NCI-H2171 (cell line): ENCODE data around the gene SORBS1.
"Not testable (repeated sequence)": the region's sequence is repeated elsewhere in the genome, so short reads cannot be mapped to it uniquely, and the experiment has no call there.

Experiments used
- DNase-seq: peaks from one replicate; lab custom pipeline; 2025; lab: John Stamatoyannopoulos, UW

SORBS1 gene

DNA sequence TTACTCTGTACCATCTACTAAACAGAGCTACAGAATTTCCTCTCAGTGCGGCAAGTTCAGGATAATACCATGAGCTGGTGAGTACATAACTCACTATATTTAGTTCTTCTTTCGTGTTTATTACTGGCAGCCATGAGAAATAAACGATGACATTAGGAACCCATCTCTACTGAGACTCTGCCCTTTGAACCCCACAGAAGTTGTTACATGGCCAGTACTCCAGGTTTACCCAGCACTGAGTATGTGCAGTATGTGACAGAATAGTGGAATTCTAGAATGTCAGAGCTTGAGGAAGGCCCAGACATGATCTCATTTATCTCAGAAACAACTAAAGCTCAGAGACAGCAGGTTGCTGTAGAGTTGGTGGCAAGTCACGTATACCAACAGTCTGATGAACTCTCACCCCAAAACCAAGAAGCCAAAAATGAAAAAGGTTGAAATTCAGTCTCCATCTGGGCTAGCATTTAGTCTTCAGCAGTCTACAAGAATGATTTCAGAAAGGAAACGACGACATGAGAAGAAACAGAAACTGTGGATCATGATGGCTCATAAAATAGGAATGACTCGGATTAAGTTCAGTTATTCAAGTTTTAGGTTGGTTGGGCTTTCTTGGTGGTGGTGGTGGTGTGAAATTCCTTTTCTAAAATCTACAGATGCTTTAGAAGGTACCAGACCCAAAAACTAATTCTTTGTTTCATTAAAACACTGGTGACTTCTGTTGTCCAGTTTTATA lies 78.5 kb downstream of the SORBS1 start:
- DNase-seq, result no peak

DNA sequence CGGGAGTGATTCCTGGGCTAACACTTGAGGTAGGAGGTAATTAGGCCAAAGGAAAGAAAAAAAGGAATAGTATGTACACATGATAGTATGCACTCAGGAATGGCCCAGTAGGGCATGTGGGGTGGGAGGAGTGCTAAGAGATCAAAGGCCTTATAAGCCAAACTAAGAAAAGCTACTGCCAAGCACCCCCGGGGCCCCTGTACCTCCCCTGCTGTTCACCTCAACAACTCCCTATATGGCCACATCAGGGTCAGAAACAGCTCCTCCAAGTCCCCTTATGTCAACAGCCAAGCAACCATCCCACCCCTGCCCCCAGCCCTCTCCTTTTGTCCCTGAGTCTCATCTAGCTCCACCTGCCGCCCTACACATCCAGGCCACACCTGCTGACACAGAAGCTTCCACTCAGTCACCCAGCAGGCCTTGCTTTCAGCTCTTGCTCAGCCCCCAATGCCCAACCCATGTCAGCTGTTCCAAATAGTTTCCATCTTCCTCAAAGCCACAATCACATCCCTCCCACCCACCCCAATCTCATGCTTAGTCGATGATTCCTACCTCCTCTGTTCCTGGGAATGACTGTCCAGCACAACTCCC lies 80.2 kb downstream of the SORBS1 start:
- no peak for DNase-seq

DNA sequence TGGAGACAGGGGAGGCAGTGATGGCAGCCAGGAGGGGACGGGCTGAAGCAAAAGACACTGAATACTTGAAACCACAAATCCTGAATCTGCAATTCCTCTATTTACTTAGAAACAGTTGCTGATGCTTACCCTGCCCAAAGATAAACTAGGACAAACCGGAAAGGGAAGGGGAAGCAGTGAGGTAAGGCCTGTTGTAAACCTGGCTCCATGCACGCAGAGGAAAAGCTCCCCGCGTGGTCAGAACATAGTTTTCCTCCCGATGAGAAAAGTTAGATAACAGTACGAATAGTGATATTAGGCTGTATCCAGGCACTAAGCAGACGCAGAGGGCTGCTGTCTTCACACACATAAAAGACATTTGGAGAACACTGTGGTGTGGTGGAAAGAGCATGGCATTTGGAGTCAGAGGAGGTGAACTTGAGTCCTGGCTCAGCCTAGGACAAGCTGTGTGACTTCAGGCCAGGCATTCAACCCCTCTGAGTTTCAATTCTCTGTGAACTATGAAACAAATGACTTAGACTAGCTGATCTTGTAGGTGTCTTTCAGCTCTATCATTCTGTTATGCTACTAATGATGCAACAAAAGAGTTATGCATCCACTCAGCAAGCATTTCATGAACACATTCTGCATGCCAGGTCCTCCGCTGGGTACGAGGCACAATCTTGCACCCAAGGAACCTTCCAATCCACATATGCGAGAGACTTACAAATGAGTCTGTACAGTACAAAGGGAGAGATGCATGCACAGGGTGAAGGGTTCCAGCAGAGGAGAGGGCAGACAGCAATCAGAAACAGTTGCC lies 80.9 kb downstream of the SORBS1 start:
- no peak for DNase-seq

DNA sequence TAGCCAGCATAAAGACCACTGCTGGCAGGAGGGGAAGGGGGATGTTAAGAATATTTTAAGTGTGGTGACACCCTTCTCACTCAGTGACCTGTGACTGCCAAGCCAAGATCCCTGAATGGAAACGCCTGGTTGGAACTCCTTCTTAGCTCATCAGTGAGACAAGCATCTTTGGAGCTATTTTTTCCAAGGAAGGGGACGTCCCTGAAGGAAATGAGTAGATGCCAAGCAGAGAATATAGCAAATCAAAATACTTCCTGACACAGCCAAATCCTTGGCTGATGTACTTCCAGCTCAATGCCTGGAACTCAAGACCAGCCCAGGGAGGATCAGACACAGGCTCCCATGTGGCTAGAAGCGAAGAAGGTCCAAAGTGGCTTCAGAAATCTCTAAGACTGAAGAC lies 82.2 kb downstream of the SORBS1 start:
- no peak for DNase-seq

GRCh38 chr10:95478185-95478584 lies 83.0 kb downstream of the SORBS1 start:
- DNase-seq, result no peak

DNA sequence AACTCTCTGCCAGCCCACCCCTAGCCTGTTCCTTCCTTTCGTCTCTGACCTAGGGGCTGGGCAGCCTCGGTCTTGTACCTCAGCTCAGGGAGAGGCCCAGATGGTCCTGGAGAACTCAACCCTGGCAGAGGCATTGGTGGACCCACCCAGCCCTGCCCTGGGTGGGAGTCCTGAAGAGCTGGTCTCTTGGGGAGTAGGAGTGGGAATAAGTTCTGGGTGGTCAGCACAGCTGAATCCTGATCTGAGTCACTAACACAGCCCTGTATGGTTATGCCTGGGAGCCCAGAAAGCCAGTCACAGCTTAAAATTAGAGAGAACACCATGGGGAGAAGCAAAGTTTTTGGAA lies 84.0 kb downstream of the SORBS1 start:
- no peak for DNase-seq

DNA sequence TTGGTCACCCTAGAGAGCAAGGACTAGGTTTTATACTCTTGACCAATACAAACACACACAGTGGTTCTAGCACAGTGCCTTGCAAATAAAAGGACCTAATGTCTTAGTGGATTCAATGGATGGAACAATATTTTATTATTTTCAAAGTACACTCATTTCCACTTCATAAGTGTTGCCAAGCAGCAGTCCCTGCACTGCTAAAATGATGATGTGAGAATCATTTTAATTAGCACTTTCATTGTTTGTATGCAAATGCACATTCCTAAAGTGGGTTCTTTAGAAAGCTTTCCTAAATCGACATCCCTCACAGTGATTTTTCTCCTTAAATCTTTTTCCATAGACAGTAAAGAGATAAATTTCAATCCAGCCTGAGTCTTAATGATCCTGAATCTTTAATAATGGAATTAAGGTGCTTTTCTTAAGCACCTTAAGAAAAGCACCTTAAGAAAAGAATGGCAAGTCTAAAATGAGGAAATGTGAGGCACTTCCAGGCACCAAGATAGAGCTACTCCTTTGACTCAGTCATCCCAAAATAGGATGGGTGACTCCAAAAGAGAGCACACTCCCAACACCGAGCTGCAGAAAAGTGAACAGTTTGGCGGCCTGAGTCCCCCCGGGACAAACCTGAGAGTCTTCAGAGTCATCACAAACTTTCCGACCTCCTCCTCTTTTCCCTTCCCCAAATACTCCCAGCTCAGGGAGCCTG lies 84.5 kb downstream of the SORBS1 start:
- DNase-seq, result no peak

DNA sequence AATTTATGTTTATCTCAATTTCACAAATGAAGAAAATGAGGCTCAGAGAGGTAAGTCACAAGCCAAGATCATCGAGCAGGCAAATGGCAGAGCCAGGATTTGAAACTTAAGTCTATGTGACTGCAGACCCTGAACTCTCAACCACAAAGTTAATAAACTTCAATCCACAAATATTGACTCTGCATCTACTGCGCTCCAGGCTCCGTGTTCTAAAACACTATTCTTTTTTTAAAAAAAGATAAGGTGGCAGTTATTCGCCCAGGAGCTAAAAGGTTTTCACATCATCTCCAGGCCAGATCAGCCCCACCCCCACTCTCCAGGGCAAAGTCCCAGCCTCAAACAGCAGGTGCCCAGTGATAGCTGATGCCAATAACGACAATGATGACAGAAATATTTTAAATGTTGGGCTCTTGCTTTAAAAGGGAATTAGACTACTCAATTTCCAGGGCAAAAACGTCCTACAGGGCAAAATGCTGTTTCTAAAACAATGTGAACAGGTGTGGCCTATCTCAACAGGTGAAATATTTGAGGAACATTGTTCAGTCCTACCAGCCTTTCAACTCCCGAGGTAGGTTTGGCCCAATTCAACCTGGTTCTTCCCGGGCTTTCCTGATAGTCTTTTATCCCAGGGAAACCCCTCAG lies 85.2 kb downstream of the SORBS1 start:
- DNase-seq, result no peak

DNA sequence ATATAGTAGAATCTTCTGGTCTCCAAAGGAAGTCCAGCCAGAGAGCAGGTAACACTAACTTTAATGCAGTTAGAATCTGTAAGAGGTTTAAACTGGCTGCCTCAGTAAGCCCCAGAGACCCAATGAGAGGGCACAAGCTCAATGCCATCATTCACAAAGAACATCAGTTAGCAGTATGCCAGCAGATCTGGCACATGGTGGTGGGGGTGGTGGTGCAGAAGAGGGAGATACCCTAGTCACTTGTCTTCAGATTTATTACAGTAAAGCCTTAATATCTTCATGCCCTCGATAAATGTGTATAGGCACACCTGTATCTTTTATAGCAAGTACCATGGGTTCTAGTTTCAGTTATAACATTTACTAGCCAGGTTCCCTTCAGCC lies 86.2 kb downstream of the SORBS1 start:
- DNase-seq, result no peak

- no peak for DNase-seq
Measured at GRCh38 chr10:95474228-95475002, 86.8 kb downstream of the SORBS1 start.

DNA sequence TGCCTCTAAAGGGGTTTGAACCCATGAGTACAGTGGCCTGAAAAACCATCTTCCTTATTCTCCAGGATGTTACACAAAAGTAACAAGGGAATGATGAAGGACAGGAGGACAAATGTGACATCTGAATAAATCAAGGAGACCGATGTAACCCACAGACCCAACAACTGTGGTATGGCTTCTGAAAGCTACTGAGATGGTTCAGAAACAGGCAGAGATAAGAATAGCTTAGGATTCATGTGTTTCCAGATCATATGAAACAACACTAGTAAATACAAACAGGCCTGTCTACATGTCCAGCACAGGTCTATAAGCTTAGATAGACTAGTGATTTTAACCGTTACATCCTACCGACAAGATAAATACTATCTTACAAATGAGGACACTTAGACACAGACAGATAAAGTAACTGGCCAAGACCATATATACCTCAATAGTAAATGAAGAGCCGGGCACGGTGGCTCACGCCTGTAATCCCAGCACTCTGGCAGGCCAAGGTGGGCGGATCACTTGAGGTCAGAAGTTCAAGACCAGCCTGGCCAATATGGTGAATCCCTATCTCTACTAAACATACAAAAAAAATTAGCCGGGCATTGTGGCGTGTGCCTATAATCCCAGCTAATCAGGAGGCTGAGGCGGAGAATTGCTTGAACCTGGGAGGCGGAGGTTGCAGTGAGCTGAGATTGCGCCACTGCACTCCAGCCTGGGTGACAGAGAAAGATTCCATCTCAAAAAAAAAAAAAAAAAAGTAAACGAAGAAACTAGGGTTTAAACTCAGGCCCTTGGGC lies 88.7 kb downstream of the SORBS1 start:
- DNase-seq, result no peak

DNA sequence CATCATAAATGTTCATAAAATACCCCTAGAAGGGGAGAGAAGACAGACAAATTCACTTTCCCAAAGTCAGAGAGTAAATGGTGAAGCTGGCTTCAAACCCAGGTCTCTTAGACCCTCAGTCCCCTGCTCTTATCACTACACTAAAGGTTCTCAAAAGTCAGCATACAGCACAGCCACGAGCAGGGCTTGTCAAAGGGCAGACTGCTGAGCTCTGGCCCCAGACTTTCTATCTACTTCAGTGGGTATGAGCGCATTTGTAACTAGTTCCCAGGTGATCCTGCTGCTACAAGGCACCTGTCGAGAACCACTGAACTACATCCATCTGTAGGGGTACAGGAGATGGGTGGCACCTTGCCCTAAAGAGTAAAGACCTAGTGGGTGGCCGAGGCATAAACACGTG lies 91.5 kb downstream of the SORBS1 start:
- no peak for DNase-seq

DNA sequence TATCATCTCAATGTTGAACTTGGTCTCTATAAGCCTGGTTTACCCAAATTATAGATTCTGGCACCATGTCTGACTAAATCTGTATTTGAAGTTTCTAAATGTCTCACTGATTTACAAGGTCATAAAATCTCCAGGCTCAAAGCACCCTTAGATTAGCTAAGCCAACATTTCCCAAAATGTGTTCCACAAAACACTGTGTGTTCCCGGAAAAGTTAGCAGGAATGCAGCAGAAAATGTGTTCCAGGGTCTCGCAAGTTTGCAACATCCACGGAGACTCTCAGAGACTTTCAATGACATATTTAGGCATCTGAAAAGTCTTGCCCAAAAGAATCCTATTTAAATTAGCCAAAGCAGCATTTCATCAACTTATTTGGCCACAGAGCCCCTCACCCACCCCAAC lies 91.9 kb downstream of the SORBS1 start:
- no peak for DNase-seq

- DNase-seq, result not testable (repeated sequence)
Measured at GRCh38 chr10:95467642-95468041, 93.5 kb downstream of the SORBS1 start.

DNA sequence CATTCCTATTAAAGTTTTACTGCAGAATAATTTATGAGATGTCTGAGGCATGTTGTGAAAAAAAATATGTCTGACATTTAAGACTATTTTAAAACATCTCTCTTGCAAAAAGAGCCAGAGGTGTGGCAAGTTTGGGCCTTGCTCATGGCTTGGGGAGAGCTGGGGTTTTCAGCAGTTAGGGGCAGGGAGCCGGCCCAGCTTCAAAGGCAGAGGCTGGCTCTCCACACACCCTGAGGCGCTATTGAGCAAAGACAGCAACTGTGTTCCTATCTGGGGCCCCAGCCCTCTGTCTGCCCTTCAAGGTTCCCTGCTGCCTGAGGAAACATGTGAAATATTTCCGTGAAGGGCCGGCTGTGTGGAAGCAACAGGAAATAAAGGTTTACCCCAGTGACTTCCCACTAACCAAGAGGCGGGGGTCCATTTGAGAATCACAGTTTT lies 94.0 kb downstream of the SORBS1 start:
- DNase-seq, result no peak

GRCh38 chr10:95466436-95466835 lies 94.7 kb downstream of the SORBS1 start:
- no peak for DNase-seq

GRCh38 chr10:95464280-95464679 lies 96.9 kb downstream of the SORBS1 start:
- DNase-seq, result peak; percentile 21

DNA sequence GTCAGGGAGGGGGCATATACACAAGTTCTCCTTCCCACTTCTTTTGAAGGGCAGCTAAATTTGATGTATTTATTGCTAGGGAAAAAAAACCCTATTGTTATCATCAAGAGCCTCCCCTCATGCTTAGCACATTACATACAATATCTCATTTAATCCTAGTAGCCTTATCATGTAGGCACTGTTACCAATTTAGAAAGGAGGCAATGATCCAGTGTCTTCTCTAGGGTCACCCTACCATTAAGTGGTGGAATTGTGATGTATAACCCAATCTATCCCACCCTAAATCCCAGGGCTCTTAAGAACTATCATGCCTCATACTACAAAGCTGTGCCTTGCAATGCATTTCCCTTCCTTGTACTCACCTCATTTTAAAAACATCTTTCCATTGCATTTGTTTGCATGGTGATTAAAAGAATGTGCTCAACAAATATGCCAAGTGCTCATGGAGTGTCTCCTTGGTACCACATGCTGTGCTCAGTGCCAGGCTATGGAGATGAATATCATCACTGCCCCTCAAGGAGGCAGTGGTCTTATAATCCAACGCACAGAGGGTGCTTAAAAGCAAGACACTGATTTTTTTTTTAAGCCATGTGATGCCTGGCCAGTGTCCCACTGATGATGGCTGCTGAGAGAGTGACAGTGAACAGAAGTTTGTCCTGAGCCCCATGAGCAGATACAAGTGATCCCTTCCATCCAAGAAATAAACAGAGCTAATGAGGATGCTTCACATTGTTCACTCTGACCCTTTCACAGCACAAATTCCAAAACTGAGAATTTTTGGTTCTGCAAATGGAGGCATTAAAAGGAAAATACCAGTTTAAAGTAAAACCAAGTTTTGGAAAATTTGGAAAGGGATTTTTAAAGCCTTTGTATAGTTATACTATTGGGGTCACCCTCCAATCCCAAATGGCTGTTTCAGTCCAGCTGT lies 98.2 kb downstream of the SORBS1 start:
- no peak for DNase-seq

DNA sequence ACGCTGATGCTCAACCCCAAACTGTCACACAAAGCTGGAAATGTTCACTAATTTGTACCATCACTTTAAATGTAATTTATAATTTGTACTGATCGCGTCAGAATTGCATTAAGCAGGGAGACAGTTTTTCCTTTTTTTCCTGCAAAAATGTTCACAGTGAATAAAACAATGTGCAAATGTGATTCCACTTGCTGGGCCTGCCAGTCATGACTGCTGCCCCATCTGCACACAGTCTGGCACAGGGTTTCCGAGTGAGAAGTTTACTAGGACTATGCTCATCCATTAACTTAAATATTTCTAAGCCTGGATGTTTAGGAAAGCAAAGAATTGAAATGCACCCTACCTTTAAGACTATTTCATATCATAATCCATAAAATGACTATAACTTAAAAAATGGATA lies 99.6 kb downstream of the SORBS1 start:
- no peak for DNase-seq
